Measurements from ENCODE around the gene C5orf34.

The C5orf34 gene

GRCh38 chr5:43543434-43543833 lies 28.5 kb upstream of the C5orf34 start:
- TF ChIP-seq, protein P1, sequence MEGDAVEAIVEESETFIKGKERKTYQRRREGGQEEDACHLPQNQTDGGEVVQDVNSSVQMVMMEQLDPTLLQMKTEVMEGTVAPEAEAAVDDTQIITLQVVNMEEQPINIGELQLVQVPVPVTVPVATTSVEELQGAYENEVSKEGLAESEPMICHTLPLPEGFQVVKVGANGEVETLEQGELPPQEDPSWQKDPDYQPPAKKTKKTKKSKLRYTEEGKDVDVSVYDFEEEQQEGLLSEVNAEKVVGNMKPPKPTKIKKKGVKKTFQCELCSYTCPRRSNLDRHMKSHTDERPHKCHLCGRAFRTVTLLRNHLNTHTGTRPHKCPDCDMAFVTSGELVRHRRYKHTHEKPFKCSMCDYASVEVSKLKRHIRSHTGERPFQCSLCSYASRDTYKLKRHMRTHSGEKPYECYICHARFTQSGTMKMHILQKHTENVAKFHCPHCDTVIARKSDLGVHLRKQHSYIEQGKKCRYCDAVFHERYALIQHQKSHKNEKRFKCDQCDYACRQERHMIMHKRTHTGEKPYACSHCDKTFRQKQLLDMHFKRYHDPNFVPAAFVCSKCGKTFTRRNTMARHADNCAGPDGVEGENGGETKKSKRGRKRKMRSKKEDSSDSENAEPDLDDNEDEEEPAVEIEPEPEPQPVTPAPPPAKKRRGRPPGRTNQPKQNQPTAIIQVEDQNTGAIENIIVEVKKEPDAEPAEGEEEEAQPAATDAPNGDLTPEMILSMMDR (conservative IDR thresholded peaks at IDR 0.05; ENCODE audit: low read depth, low read length), result no peak
- H3K4me3 ChIP-seq (ENCODE audit: low read depth, low read length), result no peak overlapping the region
- no peak for DNase-seq (ENCODE audit: low read depth)

- TF ChIP-seq, protein P1 (conservative IDR thresholded peaks at IDR 0.05; ENCODE audit: low read depth, low read length), result no peak
- DNase-seq (ENCODE audit: low read depth), result no peak
Measured at GRCh38 chr5:43540746-43541145, 25.8 kb upstream of the C5orf34 start.

GRCh38 chr5:43536972-43537371 lies 22.0 kb upstream of the C5orf34 start:
- TF ChIP-seq, protein P1 (conservative IDR thresholded peaks at IDR 0.05; ENCODE audit: low read depth, low read length), result no peak
- DNase-seq (ENCODE audit: low read depth), result no peak
- no peak overlapping the region for H3K4me3 ChIP-seq (ENCODE audit: low read depth, low read length)

More at GRCh38 chr5:43540746-43541145, 25.8 kb upstream of the C5orf34 start:
- H3K4me3 ChIP-seq (ENCODE audit: low read depth, low read length), result no peak overlapping the region

DNA sequence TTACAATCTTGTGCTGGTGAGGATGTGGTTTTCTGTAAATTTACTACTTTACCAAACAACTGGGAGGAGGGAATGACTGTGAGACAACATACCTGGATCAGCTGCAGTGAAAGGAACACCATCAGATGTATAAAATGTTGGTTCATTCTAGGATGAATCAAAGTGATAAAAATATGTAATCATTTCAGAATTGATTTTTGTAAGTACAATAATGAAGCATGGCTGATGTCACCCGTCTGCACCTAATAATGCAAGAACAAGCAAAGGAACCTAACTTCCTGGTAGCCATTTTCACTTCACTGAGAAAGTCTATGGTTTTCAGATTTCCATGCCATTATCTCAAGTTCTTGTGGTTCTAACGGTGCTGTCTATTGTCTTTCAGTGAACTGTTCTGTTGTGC lies 18.7 kb upstream of the C5orf34 start:
- TF ChIP-seq, protein P1 (conservative IDR thresholded peaks at IDR 0.05; ENCODE audit: low read depth, low read length), result no peak
- no peak for DNase-seq (ENCODE audit: low read depth)
- no peak overlapping the region for H3K4me3 ChIP-seq (ENCODE audit: low read depth, low read length)

DNA sequence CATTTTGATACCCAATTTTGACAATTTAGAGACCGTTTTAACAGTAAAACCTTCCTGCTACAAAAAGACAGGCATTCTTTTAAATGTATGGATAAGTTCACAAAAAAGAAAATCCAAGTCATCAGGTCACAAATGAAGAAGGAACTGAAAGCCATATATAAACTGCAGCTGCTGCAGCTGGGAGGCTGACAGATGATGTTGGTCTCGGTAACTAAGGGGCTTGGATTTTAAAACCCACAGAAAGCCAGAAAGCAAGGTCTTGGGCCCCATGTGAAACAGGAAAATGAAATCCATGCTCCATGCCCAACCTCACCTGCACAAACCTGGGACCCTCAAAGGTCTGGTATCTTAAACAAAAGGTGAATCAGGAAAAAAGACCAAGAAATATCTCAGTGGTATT lies 15.7 kb upstream of the C5orf34 start:
- TF ChIP-seq, protein P1 (conservative IDR thresholded peaks at IDR 0.05; ENCODE audit: low read depth, low read length), result no peak
- no peak for DNase-seq (ENCODE audit: low read depth)
- H3K4me3 ChIP-seq (ENCODE audit: low read depth, low read length), result no peak overlapping the region

GRCh38 chr5:43523662-43524072 lies 8.7 kb upstream of the C5orf34 start:
- TF ChIP-seq, protein P1 (conservative IDR thresholded peaks at IDR 0.05; ENCODE audit: low read depth, low read length), result no peak
- H3K4me3 ChIP-seq (ENCODE audit: low read depth, low read length), result no peak overlapping the region
- DNase-seq (ENCODE audit: low read depth), result no peak

DNA sequence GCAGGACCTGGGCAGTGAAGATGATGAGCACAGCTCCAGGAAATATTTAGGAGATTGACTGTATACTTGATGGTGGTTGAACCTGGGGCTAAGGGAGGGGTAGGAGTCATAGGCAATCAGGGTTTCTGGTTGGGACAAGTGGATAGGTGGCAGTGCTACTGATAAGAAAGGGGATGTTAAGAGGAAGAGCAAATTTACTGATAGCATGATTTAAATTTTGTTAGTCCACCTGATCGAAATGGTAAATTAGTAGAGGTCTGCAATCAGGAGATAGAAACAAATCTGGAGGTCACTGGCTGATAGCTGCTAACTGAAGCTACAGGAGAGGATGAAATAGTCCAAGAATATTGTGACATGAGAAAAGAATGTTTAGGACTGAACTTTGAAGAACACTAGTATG lies 5.7 kb upstream of the C5orf34 start:
- no peak for DNase-seq (ENCODE audit: low read depth)
- no peak overlapping the region for H3K4me3 ChIP-seq (ENCODE audit: low read depth, low read length)
- TF ChIP-seq, protein P1 (conservative IDR thresholded peaks at IDR 0.05; ENCODE audit: low read depth, low read length), result no peak

Data from choroid plexus epithelial cell (primary cell).